IMR-90 (cell line): ENCODE measurements around the gene ULK2. TPM values are rescaled to one million over a fixed set of nuclear protein-coding genes. Genes with fewer than 3 reads are reported as not detected.

Experiments
- ATAC-seq: fragments of 200-7000 bp; cut with Tn5 transposase; 2 replicates; pipeline ENCODE4 v1.9.1; 2020; ENCODE audit warnings: low read depth, mild to moderate bottlenecking, moderate library complexity
- BruUV-seq: library from RNA; stranded (reverse); fragments of 400-500 nt; replicated peaks from 2 replicates; lab custom pipeline; 2021; lab: Mats Ljungman, UMichigan
- CTCF ChIA-PET: fragments of 300-600 bp; formaldehyde crosslinking; extraction: SDS; loops from one replicate; lab custom pipeline; 2021; ENCODE audit warnings: antibody characterized with exemption; lab: Yijun Ruan, JAX
- POLR2A ChIA-PET: fragments of 300-600 bp; sonication (Branson Sonifier 250); formaldehyde crosslinking; loops from one replicate; lab custom pipeline; 2022; ENCODE audit warnings: antibody characterized with exemption; ENCODE audit not compliant: unreplicated experiment; lab: Charles Lee
- DNase-seq: peaks from one replicate; pipeline ENCODE4 v3.0.0; 2013
- H2AFZ ChIP-seq: replicated peaks from 2 replicates; pipeline ENCODE3; 2013; ENCODE audit warnings: low read length, mild to moderate bottlenecking; ENCODE audit not compliant: poor library complexity
- H2AK5ac ChIP-seq: 2 replicates; pipeline ENCODE4 v1.6.1; 2013; ENCODE audit warnings: low read depth, low read length, inconsistent platforms
- H2AK9ac ChIP-seq: replicated peaks from 2 replicates; pipeline ENCODE3; 2013; ENCODE audit warnings: mild to moderate bottlenecking, low read depth, low read length, moderate library complexity; ENCODE audit not compliant: poor library complexity
- H2BK120ac ChIP-seq: 2 replicates; pipeline ENCODE4 v1.6.1; 2013; ENCODE audit warnings: low read depth, low read length, inconsistent platforms
- H2BK15ac ChIP-seq: 3 replicates; pipeline ENCODE4 v1.6.1; 2013; ENCODE audit warnings: low read depth, low read length, inconsistent platforms
- H2BK20ac ChIP-seq: 2 replicates; pipeline ENCODE4 v1.6.1; 2013; ENCODE audit warnings: low read depth, mild to moderate bottlenecking, inconsistent platforms, low read length, moderate library complexity
- H2BK5ac ChIP-seq: 2 replicates; pipeline ENCODE4 v1.6.1; 2013; ENCODE audit warnings: mild to moderate bottlenecking, low read depth, low read length, inconsistent platforms; ENCODE audit not compliant: poor library complexity, severe bottlenecking
- H3K14ac ChIP-seq: replicated peaks from 2 replicates; pipeline ENCODE4 v1.6.1; 2013; ENCODE audit warnings: low read depth, low read length, inconsistent platforms
- H3K18ac ChIP-seq: 2 replicates; pipeline ENCODE4 v1.6.1; 2013; ENCODE audit warnings: low read depth, low read length, control low read depth
- H3K23ac ChIP-seq: 2 replicates; pipeline ENCODE4 v1.6.1; 2013; ENCODE audit warnings: low read depth, low read length, inconsistent platforms
- H3K27ac ChIP-seq: 2 replicates; pipeline ENCODE4 v1.5.1; 2013; ENCODE audit warnings: mild to moderate bottlenecking, control low read depth, low read length; ENCODE audit not compliant: insufficient read depth
- H3K27me3 ChIP-seq: 2 replicates; pipeline ENCODE4 v1.6.1; 2013; ENCODE audit warnings: low read length; ENCODE audit not compliant: control insufficient read depth, insufficient read depth
- H3K36me3 ChIP-seq: 2 replicates; pipeline ENCODE4 v1.6.1; 2013; ENCODE audit warnings: low read length, mixed read lengths; ENCODE audit not compliant: control insufficient read depth, insufficient read depth
- H3K4ac ChIP-seq: 2 replicates; pipeline ENCODE4 v1.6.1; 2013; ENCODE audit warnings: low read depth, low read length, inconsistent platforms
- H3K4me1 ChIP-seq: 2 replicates; pipeline ENCODE4 v1.6.1; 2013; ENCODE audit warnings: low read length, mixed read lengths; ENCODE audit not compliant: control insufficient read depth, insufficient read depth
- H3K4me2 ChIP-seq: 2 replicates; pipeline ENCODE4 v1.6.1; 2013; ENCODE audit warnings: low read depth, mild to moderate bottlenecking, control low read depth, low read length, moderate library complexity
- H3K4me3 ChIP-seq: 2 replicates; pipeline ENCODE4 v1.5.1; 2013; ENCODE audit warnings: low read depth, mild to moderate bottlenecking, control low read depth, low read length, moderate library complexity; ENCODE audit not compliant: insufficient read depth
- H3K56ac ChIP-seq: 2 replicates; pipeline ENCODE4 v1.6.1; 2013; ENCODE audit warnings: low read length, inconsistent platforms; ENCODE audit not compliant: insufficient read depth; ENCODE audit errors: extremely low read depth
- H3K79me1 ChIP-seq, 2 experiments: 2 replicates each; pipeline ENCODE4 v1.6.1; 2013; ENCODE audit warnings: low read length in 2 of 2, inconsistent platforms in 1 of 2, low read depth in 1 of 2
- H3K9ac ChIP-seq: 2 replicates; pipeline ENCODE4 v1.6.1; 2013; ENCODE audit warnings: low read depth, low read length, control low read depth
- H3K9me1 ChIP-seq: 2 replicates; pipeline ENCODE4 v1.6.1; 2013; ENCODE audit warnings: low read length, inconsistent platforms; ENCODE audit not compliant: insufficient read depth
- H3K9me3 ChIP-seq: 2 replicates; pipeline ENCODE4 v1.6.1; 2013; ENCODE audit warnings: low read length; ENCODE audit not compliant: control insufficient read depth, insufficient read depth
- H4K20me1 ChIP-seq: 2 replicates; pipeline ENCODE4 v1.6.1; 2013; ENCODE audit warnings: low read length, inconsistent platforms; ENCODE audit not compliant: insufficient read depth
- H4K5ac ChIP-seq: 2 replicates; pipeline ENCODE4 v1.6.1; 2013; ENCODE audit warnings: mild to moderate bottlenecking, low read depth, low read length, control low read depth
- H4K8ac ChIP-seq, 2 experiments: 2 replicates each; pipeline ENCODE4 v1.6.1; 2013; ENCODE audit warnings: low read depth in 2 of 2, low read length in 2 of 2, control low read depth in 1 of 2, inconsistent platforms in 1 of 2
- H4K91ac ChIP-seq: 2 replicates; pipeline ENCODE4 v1.6.1; 2013; ENCODE audit warnings: low read depth, low read length, inconsistent platforms; ENCODE audit not compliant: insufficient read depth
- BHLHE40 ChIP-seq: fragments of 150-350 bp; IDR thresholded peaks from 2 replicates; pipeline ENCODE4 v1.6.1; 2016; ENCODE audit warnings: mild to moderate bottlenecking, low read depth, low read length
- CEBPB ChIP-seq: IDR thresholded peaks from 2 replicates; pipeline ENCODE4 v1.6.1; 2012; ENCODE audit warnings: low read depth, low read length, improper control_type of control experiment
- CHD1 ChIP-seq: IDR thresholded peaks from 2 replicates; pipeline ENCODE4 v1.6.1; 2012; ENCODE audit warnings: low read depth, low read length, improper control_type of control experiment
- FOS ChIP-seq: fragments of 150-350 bp; IDR thresholded peaks from 2 replicates; pipeline ENCODE4 v1.6.1; 2016; ENCODE audit warnings: low read depth, low read length
- MAFK ChIP-seq: IDR thresholded peaks from 2 replicates; pipeline ENCODE4 v1.6.1; 2012; ENCODE audit warnings: low read depth, low read length, improper control_type of control experiment
- MAZ ChIP-seq: IDR thresholded peaks from 2 replicates; pipeline ENCODE4 v1.6.1; 2012; ENCODE audit warnings: low read depth, mild to moderate bottlenecking, low read length, improper control_type of control experiment, moderate library complexity, borderline replicate concordance
- MXI1 ChIP-seq: IDR thresholded peaks from 2 replicates; pipeline ENCODE4 v1.6.1; 2012; ENCODE audit warnings: low read depth, mild to moderate bottlenecking, low read length, moderate library complexity, borderline replicate concordance
- NFE2L2 ChIP-seq: fragments of 150-350 bp; IDR thresholded peaks from 2 replicates; pipeline ENCODE4 v1.6.1; 2016; ENCODE audit warnings: low read depth, mild to moderate bottlenecking, low read length
- POLR2A ChIP-seq: IDR thresholded peaks from 2 replicates; pipeline ENCODE4 v1.6.1; 2012; ENCODE audit warnings: mild to moderate bottlenecking, low read depth, low read length
- RAD21 ChIP-seq: IDR thresholded peaks from 2 replicates; pipeline ENCODE4 v1.6.1; 2012; ENCODE audit warnings: low read length, improper control_type of control experiment
- RCOR1 ChIP-seq: IDR thresholded peaks from 2 replicates; pipeline ENCODE4 v1.6.1; 2012; ENCODE audit warnings: mild to moderate bottlenecking, low read length, improper control_type of control experiment; ENCODE audit not compliant: insufficient replicate concordance
- RFX5 ChIP-seq: IDR thresholded peaks from 2 replicates; pipeline ENCODE4 v1.8.0; 2012; ENCODE audit warnings: low read depth, mild to moderate bottlenecking, low read length, moderate library complexity
- SMC3 ChIP-seq: fragments of 150-350 bp; IDR thresholded peaks from 2 replicates; pipeline ENCODE4 v1.6.1; 2016; ENCODE audit warnings: low read depth, mild to moderate bottlenecking, antibody characterized with exemption, low read length, moderate library complexity
- USF2 ChIP-seq: fragments of 150-350 bp; IDR thresholded peaks from 2 replicates; pipeline ENCODE4 v1.6.1; 2017; ENCODE audit warnings: mild to moderate bottlenecking, antibody characterized with exemption, low read length, low read depth
- WGBS, 2 experiments: methylation state at CpG; one replicate each; pipeline versions ENCODE4 v1.1.5 to v1.1.7; 2013; ENCODE audit warnings: missing lambda C conversion rate in 2 of 2; ENCODE audit not compliant: insufficient read length in 1 of 2; ENCODE audit errors: extremely low coverage in 2 of 2; 5-methylcytosine and 5-hydroxymethylcytosine counted together
- dilution Hi-C: fragments of 300-500 bp; cut with HindIII; formaldehyde crosslinking; loops from one replicate; pipeline ENCODE4 v1.14.3; 2018; ENCODE audit warnings: low sequenced_read_pairs; ENCODE audit not compliant: unreplicated experiment
- in situ Hi-C: fragments of 300-500 bp; cut with MboI; formaldehyde crosslinking; loops from 3 replicates; pipeline ENCODE4 v1.14.3; 2019; ENCODE audit warnings: low sequenced_read_pairs, inconsistent platforms, mixed read lengths
- intact Hi-C: fragments of 100-400 bp; cut with micrococcal nuclease; formaldehyde crosslinking; loops from 2 replicates; pipeline ENCODE4 v1.10.0; 2022
- polyA plus RNA-seq, 3 experiments: library from polyadenylated mRNA; depleted of rRNA; stranded (reverse); fragments of >200 nt; gene quantifications; 2 replicates each; pipeline ENCODE4 v1.2.3, GENCODE V29; 2012; ENCODE audit warnings: low replicate concordance in 1 of 3
- total RNA-seq: library from RNA; depleted of rRNA; stranded (reverse); fragments of >200 nt; gene quantifications from 2 replicates; pipeline ENCODE4 v1.2.3, GENCODE V29; 2012
- TF ChIP-seq, protein P1 (sequence below): fragments of 150-350 bp; IDR thresholded peaks from 2 replicates; pipeline ENCODE4 v1.6.1; 2016; ENCODE audit warnings: low read depth, mild to moderate bottlenecking, low read length, moderate library complexity, borderline replicate concordance
- TF ChIP-seq, protein P2 (sequence below): conservative IDR thresholded peaks from 2 replicates; pipeline ENCODE4 v1.5.1; 2012; ENCODE audit warnings: mild to moderate bottlenecking, low read depth, low read length, improper control_type of control experiment

ULK2 gene
- total and polyA plus RNA-seq, 2 of the 4 experiments (the other 2 are of a cell fraction): 8.9 to 10.8 TPM

DNA sequence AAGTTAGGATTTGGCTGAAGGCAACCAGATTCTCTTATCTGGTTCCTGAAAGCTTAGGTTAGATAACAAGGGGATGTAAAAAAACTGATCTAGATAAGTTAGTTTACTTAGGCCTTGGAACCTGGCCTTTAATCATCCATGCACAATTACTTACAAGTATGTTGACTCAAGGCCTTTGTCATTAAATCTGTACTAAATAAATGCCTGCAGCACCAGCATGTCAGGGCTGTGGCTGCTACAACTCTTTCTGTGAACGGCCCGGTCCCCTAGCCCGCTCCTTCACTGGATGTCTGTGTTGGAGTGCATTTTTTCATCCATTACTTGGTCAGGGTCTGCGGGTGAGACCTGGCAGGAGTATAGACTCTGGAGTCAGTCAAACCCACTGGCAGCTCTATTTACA, 71.3 kb downstream of the ULK2 start:
- H3K9me1 ChIP-seq: no peaks in the 10 kb centered on the region
- no peak overlapping the region for H3K27ac ChIP-seq
- no peak overlapping the region for H3K18ac ChIP-seq
- ChIA-PET CTCF (no interaction called here), POLR2A (no interaction called here)
- no peak overlapping the region for H2BK15ac ChIP-seq
- peaks cover 3% of the 10 kb centered on the region; the same call in 1 of the 2 replicates for H3K9me3 ChIP-seq
- intact Hi-C loops: no loop called here
- ATAC-seq: no peak
- no peak overlapping the region for H4K5ac ChIP-seq
- BruUV-seq: no TSS peak
- in situ Hi-C loops: no loop called here
- no peak overlapping the region for H2AFZ ChIP-seq
- H3K14ac ChIP-seq: no peak overlapping the region
- H4K8ac ChIP-seq: no peak overlapping the region
- no peak overlapping the region for H3K4me2 ChIP-seq
- no peak overlapping the region for H3K4me3 ChIP-seq
- no peak overlapping the region for H2AK5ac ChIP-seq
- no CpG with 5 or more reads among the region's 4 CpGs for WGBS, 2 experiments
- no peak overlapping the region for H3K9ac ChIP-seq
- H2BK120ac ChIP-seq: no peak overlapping the region
- no peak overlapping the region for H2BK5ac ChIP-seq
- dilution Hi-C loops: no loop called here
- TF ChIP-seq MAFK (no peak), CHD1 (no peak), MXI1 (no peak), RCOR1 (no peak), BHLHE40 (no peak), CEBPB (no peak), RFX5 (no peak), POLR2A (no peak), NFE2L2 (no peak), RAD21 (no peak), SMC3 (no peak), USF2 (no peak), FOS (no peak), MAZ (no peak)
- TF ChIP-seq, protein P1, sequence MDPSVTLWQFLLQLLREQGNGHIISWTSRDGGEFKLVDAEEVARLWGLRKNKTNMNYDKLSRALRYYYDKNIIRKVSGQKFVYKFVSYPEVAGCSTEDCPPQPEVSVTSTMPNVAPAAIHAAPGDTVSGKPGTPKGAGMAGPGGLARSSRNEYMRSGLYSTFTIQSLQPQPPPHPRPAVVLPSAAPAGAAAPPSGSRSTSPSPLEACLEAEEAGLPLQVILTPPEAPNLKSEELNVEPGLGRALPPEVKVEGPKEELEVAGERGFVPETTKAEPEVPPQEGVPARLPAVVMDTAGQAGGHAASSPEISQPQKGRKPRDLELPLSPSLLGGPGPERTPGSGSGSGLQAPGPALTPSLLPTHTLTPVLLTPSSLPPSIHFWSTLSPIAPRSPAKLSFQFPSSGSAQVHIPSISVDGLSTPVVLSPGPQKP: no peak
- TF ChIP-seq, protein P2, sequence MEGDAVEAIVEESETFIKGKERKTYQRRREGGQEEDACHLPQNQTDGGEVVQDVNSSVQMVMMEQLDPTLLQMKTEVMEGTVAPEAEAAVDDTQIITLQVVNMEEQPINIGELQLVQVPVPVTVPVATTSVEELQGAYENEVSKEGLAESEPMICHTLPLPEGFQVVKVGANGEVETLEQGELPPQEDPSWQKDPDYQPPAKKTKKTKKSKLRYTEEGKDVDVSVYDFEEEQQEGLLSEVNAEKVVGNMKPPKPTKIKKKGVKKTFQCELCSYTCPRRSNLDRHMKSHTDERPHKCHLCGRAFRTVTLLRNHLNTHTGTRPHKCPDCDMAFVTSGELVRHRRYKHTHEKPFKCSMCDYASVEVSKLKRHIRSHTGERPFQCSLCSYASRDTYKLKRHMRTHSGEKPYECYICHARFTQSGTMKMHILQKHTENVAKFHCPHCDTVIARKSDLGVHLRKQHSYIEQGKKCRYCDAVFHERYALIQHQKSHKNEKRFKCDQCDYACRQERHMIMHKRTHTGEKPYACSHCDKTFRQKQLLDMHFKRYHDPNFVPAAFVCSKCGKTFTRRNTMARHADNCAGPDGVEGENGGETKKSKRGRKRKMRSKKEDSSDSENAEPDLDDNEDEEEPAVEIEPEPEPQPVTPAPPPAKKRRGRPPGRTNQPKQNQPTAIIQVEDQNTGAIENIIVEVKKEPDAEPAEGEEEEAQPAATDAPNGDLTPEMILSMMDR: no peak
- no peaks in the 10 kb centered on the region for H3K79me1 ChIP-seq
- no peak overlapping the region for H4K91ac ChIP-seq
- H3K23ac ChIP-seq: no peak overlapping the region
- no peak overlapping the region for H2AK9ac ChIP-seq
- no peaks in the 10 kb centered on the region for H4K20me1 ChIP-seq
- H2BK20ac ChIP-seq: no peak overlapping the region
- H3K36me3 ChIP-seq: peaks cover 25% of the 10 kb centered on the region
- H3K4me1 ChIP-seq: no peaks in the 10 kb centered on the region
- no peak overlapping the region for H3K56ac ChIP-seq
- no peak overlapping the region for H3K4ac ChIP-seq
- no peak for DNase-seq
- no peaks in the 10 kb centered on the region for H3K27me3 ChIP-seq
